Large intestine (tissue), 3 donors: ENCODE measurements around the gene RNF217. TPM values are rescaled to one million over a fixed set of nuclear protein-coding genes. Genes with fewer than 3 reads are reported as not detected.
A peak's percentile ranks its signal among the peaks of the same experiment; 100 is the strongest.

Source experiments
- DNase-seq, 2 donors: peaks; one replicate each; pipeline versions ENCODE4 v3.0.0 to v3.0.0-alpha.2; 2013
- H3K27ac ChIP-seq: one replicate; pipeline ENCODE4 v1.5.1; 2013; ENCODE audit warnings: low read length
- H3K27me3 ChIP-seq: 2 replicates; pipeline ENCODE4 v1.6.1; 2013; ENCODE audit warnings: low read length; ENCODE audit not compliant: control insufficient read depth, insufficient read depth
- H3K36me3 ChIP-seq: 2 replicates; pipeline ENCODE4 v1.6.1; 2013; ENCODE audit warnings: low read length; ENCODE audit not compliant: control insufficient read depth, insufficient read depth
- H3K4me1 ChIP-seq: one replicate; pipeline ENCODE4 v1.6.1; 2013; ENCODE audit warnings: low read length; ENCODE audit not compliant: control insufficient read depth, insufficient read depth
- H3K4me3 ChIP-seq: one replicate; pipeline ENCODE4 v1.5.1; 2013; ENCODE audit warnings: low read length
- H3K9me3 ChIP-seq: one replicate; pipeline ENCODE4 v1.6.1; 2013; ENCODE audit warnings: mild to moderate bottlenecking, low read depth, low read length, moderate library complexity; ENCODE audit not compliant: control insufficient read depth
- WGBS: methylation state at CpG from one replicate; pipeline ENCODE4 v1.1.5; 2013; ENCODE audit warnings: low lambda C conversion rate; ENCODE audit not compliant: insufficient coverage; 5-methylcytosine and 5-hydroxymethylcytosine counted together
- polyA plus RNA-seq: library from polyadenylated mRNA; unstranded; fragments of 120-200 nt; gene quantifications from one replicate; pipeline ENCODE4 v1.2.1, GENCODE V29; 2013

Gene RNF217
- polyA plus RNA-seq, 1 donor: 20.0 TPM

- Histone ChIP-seq H3K4me3 (no peak overlapping the region), H3K4me1 (peaks cover 6% of the 10 kb centered on the region), H3K27ac (no peak overlapping the region), H3K27me3 (no peaks in the 10 kb centered on the region), H3K36me3 (peaks cover 18% of the 10 kb centered on the region), H3K9me3 (peaks cover 8% of the 10 kb centered on the region)
- WGBS: no CpG with 5 or more reads among the region's 6 CpGs
- no peak for DNase-seq
These were observed 11.5 kb downstream of the RNF217 start for GRCh38 chr6:124973780-124974179.

- DNase-seq: peak; percentile 12 to 67
- no peak overlapping the region for H3K4me3 ChIP-seq
- H3K27me3 ChIP-seq: no peaks in the 10 kb centered on the region
- 67% methylated on average over 3 of the region's 6 CpGs for WGBS
- H3K9me3 ChIP-seq: peaks cover 17% of the 10 kb centered on the region
- H3K27ac ChIP-seq: peak overlapping the region; percentile 34
- H3K36me3 ChIP-seq: peaks cover 22% of the 10 kb centered on the region
- H3K4me1 ChIP-seq: peaks cover 6% of the 10 kb centered on the region
These were observed 12.6 kb downstream of the RNF217 start for GRCh38 chr6:124974771-124975377.

GRCh38 chr6:124977067-124977908 is 15.1 kb downstream of the RNF217 start:
- DNase-seq: peak; percentile 50 to 78
- Histone ChIP-seq H3K36me3 (peaks cover 20% of the 10 kb centered on the region), H3K27ac (peak overlapping the region; percentile 54), H3K4me1 (peaks cover 6% of the 10 kb centered on the region), H3K4me3 (no peak overlapping the region), H3K27me3 (no peaks in the 10 kb centered on the region), H3K9me3 (peaks cover 17% of the 10 kb centered on the region)
- WGBS: no CpG with 5 or more reads among the region's 1 CpG

- H3K4me1 ChIP-seq: peaks cover 6% of the 10 kb centered on the region
These were observed 16.4 kb downstream of the RNF217 start for GRCh38 chr6:124978451-124979293.

DNA sequence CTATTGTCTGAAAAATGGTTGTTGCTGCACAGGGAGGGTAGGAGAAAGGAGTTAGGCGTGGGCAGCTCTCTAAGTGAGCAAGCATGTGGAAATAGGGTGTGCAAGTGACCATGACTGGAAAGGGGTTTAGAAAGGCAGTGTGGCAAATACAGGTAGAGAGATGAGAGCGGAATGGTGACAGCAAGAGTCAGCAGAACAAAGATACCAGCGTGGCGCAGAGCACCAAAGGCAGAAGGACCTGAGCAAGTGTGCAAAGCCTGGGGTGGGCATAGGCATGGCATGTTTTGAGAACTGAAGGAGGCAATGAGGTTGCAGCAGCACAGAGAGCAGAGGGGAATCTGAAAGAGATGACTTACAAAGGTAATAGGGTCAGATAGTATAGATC is 17.0 kb downstream of the RNF217 start:
- Histone ChIP-seq H3K36me3 (peaks cover 11% of the 10 kb centered on the region), H3K4me3 (no peak overlapping the region), H3K27me3 (no peaks in the 10 kb centered on the region), H3K4me1 (peaks cover 6% of the 10 kb centered on the region), H3K9me3 (peaks cover 17% of the 10 kb centered on the region), H3K27ac (no peak overlapping the region)
- DNase-seq: no peak
- 100% methylated on average over 4 of the region's 4 CpGs for WGBS

More at GRCh38 chr6:124978451-124979293, 16.4 kb downstream of the RNF217 start:
- Histone ChIP-seq H3K27me3 (no peaks in the 10 kb centered on the region), H3K27ac (no peak overlapping the region), H3K36me3 (peaks cover 16% of the 10 kb centered on the region), H3K4me3 (no peak overlapping the region), H3K9me3 (peaks cover 17% of the 10 kb centered on the region)
- no CpG with 5 or more reads among the region's 10 CpGs for WGBS
- DNase-seq: no peak

GRCh38 chr6:124982669-124983068 is 20.4 kb downstream of the RNF217 start:
- Histone ChIP-seq H3K9me3 (peaks cover 17% of the 10 kb centered on the region), H3K4me3 (no peak overlapping the region), H3K36me3 (peaks cover 11% of the 10 kb centered on the region), H3K27me3 (no peaks in the 10 kb centered on the region), H3K4me1 (peaks cover 6% of the 10 kb centered on the region), H3K27ac (no peak overlapping the region)
- no peak for DNase-seq

DNA sequence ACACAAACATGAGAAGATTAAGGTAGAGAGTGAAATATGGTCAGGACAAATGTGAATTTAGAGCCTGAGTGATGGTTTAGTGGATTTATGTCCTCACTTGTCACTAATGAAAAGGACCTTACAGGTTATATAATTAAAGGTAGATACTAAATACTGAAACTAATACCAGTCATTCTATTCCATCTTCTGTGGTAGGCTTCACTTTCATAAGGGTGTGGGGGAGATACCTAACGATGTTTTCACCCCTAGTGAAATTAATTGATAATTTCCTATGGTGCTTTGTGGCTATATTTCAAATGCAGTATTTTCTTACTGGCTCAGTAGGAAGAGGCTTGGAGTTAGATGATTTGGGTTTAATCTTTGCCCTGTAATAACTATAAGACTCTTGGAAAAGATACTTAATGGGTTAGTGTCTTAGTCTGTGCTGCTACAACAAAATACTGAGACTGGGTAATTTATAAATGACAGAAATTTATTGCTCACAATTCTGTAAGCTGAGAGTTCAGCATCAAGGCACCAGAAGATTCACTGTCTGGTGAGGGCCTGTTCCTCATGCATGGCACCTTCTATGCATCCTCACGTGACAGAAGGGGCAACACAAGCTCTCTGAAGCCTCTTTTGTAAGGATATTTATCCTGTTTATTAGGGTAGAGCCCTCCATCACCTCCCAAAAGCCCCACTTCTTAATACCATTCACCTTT is 21.3 kb downstream of the RNF217 start:
- Histone ChIP-seq H3K27ac (no peak overlapping the region), H3K4me3 (no peak overlapping the region), H3K9me3 (peaks cover 11% of the 10 kb centered on the region), H3K36me3 (peaks cover 6% of the 10 kb centered on the region), H3K27me3 (no peaks in the 10 kb centered on the region), H3K4me1 (no peaks in the 10 kb centered on the region)
- WGBS: no CpG with 5 or more reads among the region's 2 CpGs
- DNase-seq: no peak

DNA sequence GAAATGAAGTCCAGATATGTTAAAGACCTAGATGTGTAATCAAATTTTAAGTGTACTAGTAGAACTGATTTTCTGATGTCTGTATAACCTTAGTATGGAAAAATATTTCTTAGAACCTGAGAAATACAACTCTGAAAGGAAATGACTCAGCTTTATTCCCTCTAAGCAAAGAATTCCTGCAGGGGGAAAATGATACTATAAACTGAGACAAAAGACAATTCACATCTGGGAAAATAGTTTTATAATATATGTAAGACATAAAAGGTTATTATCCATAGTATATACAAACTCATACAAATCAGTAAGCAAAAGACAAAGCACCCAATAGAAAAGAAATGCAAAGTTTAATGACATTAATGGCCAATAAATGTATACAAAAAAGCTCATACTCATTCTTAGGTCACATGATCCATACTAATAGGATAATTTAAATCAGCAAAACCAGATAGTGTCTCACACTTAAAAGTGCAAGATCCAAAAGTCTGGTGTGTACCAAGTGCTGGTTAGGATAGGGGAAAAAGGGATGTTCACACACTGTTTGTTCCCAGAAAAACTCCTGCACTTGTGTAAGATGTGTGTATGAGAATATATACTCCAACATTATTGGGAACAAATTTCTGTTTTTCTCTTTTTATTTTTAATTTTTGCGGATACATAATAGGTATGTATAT is 22.6 kb downstream of the RNF217 start:
- no CpG with 5 or more reads among the region's 1 CpG for WGBS
- DNase-seq: no peak
- no peaks in the 10 kb centered on the region for H3K4me1 ChIP-seq

DNA sequence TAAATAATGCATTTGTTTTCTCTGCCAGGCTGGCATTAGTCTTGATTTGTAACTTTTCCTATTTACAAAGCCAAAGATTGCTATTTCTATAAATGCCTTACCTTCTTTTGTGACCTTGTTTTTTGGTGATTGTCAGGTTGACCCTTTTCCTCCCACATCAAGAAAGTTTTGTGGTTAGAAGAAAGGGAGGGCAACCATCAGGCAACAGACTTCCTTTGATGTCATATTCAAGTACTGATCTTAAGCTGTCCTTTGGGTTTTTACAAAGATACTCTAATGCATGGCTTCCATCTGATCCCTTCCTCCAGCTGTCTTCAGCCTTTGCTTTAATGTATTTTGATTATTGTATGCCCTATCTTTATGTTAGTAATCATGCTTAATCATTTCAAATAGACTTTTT is 23.9 kb downstream of the RNF217 start:
- H3K4me3 ChIP-seq: no peak overlapping the region
- H3K4me1 ChIP-seq: no peaks in the 10 kb centered on the region
- H3K27ac ChIP-seq: no peak overlapping the region
- no peaks in the 10 kb centered on the region for H3K9me3 ChIP-seq
- DNase-seq: peak in 1 of 2 donors; percentile 6
- no peaks in the 10 kb centered on the region for H3K36me3 ChIP-seq
- H3K27me3 ChIP-seq: no peaks in the 10 kb centered on the region

More for the DNA sequence above, 22.6 kb downstream of the RNF217 start:
- no peak overlapping the region for H3K27ac ChIP-seq
- H3K9me3 ChIP-seq: no peaks in the 10 kb centered on the region
- H3K27me3 ChIP-seq: no peaks in the 10 kb centered on the region
- no peaks in the 10 kb centered on the region for H3K36me3 ChIP-seq
- H3K4me3 ChIP-seq: no peak overlapping the region
